AG04450 (cell line): Measurements from ENCODE around the gene DYRK4. TPM values are rescaled to one million over a fixed set of nuclear protein-coding genes. Genes with fewer than 3 reads are reported as not detected.

Experiments used
- CTCF ChIA-PET: fragments of 300-600, 350-600 bp; formaldehyde crosslinking; extraction: SDS; loops from one replicate; lab custom pipeline; 2022; ENCODE audit warnings: antibody characterized with exemption, inconsistent platforms; lab: Charles Lee
- POLR2A ChIA-PET: fragments of 350-600 bp; formaldehyde crosslinking; extraction: SDS; loops from one replicate; lab custom pipeline; 2021; ENCODE audit warnings: antibody characterized with exemption, inconsistent platforms; lab: Yijun Ruan, JAX
- DNase-seq: peaks from one replicate; pipeline ENCODE4 v3.0.0-alpha.2; 2011; ENCODE audit warnings: low read depth, low spot score
- H3K27ac ChIP-seq: one replicate; pipeline ENCODE4 v1.5.1; 2012; ENCODE audit warnings: low read depth, low read length, control low read depth
- H3K27me3 ChIP-seq: one replicate; pipeline ENCODE4 v1.6.0; 2012; ENCODE audit warnings: low read length; ENCODE audit not compliant: control insufficient read depth, insufficient read depth
- H3K4me3 ChIP-seq: 2 replicates; pipeline ENCODE4 v1.5.1; 2011; ENCODE audit warnings: mild to moderate bottlenecking, low read depth, low read length, control low read depth
- H3K9me3 ChIP-seq: 2 replicates; pipeline ENCODE4 v1.5.1; 2012; ENCODE audit warnings: low read length; ENCODE audit not compliant: control insufficient read depth, insufficient read depth
- polyA plus RNA-seq: library from polyadenylated mRNA; depleted of rRNA; stranded (reverse); fragments of >200 nt; gene quantifications from 2 replicates; pipeline ENCODE4 v1.2.3, GENCODE V29; 2011
- TF ChIP-seq, protein P1 (sequence below): IDR thresholded peaks from 2 replicates; pipeline ENCODE4 v1.5.1; 2011; ENCODE audit warnings: low read depth, low read length, control low read depth, inconsistent platforms

Gene DYRK4
- polyA plus RNA-seq, 1 experiment: 71.9 TPM

DNA sequence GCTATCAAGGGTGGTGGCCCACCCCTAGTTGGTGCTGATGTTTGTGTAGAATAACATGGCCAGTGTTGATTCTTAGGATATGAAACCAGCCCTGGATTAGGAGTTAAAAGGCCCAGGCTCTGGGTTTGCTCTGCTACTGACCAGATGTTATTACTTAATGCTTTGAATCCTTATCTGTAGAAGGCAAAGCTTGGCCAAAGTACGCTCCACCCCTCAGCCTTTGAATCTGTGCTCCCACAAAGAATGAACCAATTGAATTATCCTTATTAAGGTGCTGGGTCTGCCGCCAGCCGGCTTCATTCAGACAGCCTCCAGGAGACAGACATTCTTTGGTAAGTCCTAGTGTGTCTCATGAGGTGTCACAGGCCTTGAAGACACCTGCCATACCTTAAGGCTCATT, 45.0 kb downstream of the DYRK4 start:
- CTCF ChIA-PET: no interaction called here
- no peak for DNase-seq

DNA sequence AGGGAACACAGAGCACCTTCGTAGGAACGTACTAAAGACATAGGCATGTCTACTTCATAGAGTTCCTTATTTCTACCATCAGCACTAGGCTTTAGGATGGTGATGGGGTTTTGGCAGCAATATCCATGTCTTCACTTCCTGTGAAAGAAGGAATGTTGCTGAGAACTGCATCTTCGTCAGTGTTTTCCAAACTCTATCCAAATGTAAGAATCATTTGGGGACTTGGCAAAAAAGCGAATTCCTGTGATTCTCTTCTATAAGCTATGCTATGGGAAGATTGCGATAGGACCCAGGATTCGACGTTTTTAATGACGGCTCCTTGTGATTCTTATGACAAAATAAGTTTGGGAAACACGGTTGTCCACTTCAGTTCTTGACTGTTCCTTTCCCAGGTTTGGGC, 47.1 kb downstream of the DYRK4 start:
- no peak overlapping the region for H3K27ac ChIP-seq
- no peak for DNase-seq
- CTCF ChIA-PET: interaction anchor here (1.0 kb wide), 1 partner anchor 47 kb away, joined by 3 read pairs; no protein-coding TSS in a partner anchor
- TF ChIP-seq, protein P1, sequence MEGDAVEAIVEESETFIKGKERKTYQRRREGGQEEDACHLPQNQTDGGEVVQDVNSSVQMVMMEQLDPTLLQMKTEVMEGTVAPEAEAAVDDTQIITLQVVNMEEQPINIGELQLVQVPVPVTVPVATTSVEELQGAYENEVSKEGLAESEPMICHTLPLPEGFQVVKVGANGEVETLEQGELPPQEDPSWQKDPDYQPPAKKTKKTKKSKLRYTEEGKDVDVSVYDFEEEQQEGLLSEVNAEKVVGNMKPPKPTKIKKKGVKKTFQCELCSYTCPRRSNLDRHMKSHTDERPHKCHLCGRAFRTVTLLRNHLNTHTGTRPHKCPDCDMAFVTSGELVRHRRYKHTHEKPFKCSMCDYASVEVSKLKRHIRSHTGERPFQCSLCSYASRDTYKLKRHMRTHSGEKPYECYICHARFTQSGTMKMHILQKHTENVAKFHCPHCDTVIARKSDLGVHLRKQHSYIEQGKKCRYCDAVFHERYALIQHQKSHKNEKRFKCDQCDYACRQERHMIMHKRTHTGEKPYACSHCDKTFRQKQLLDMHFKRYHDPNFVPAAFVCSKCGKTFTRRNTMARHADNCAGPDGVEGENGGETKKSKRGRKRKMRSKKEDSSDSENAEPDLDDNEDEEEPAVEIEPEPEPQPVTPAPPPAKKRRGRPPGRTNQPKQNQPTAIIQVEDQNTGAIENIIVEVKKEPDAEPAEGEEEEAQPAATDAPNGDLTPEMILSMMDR: no peak
- POLR2A ChIA-PET: no interaction called here
- H3K9me3 ChIP-seq: no peaks in the 10 kb centered on the region
- no peak overlapping the region for H3K4me3 ChIP-seq
- no peaks in the 10 kb centered on the region for H3K27me3 ChIP-seq

More for the DNA sequence above, 45.0 kb downstream of the DYRK4 start:
- POLR2A ChIA-PET: no interaction called here
- Histone ChIP-seq H3K27me3 (peaks cover 4% of the 10 kb centered on the region), H3K9me3 (no peaks in the 10 kb centered on the region; the same call in 1 of the 2 replicates), H3K27ac (no peak overlapping the region), H3K4me3 (no peak overlapping the region)
- TF ChIP-seq, protein P1: no peak

DNA sequence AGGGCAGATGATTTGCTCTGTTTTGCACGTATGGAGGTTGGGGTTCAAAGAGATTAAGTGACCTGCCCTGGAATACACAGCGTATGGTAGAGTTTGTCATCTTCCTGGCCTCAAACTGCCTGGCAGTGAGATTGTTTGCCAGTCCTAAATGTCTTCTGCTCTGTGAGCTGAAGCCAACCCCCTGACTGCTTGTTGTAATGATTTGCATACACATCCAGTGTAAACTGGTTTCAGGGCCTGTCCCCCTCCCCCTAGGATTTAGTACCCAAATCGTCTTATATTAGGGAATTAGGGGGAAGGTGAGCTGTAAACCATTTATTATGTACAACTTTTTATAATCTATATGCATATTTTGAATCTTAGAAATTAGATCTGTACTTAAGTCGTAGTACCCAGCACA, 48.5 kb downstream of the DYRK4 start:
- no peaks in the 10 kb centered on the region for H3K27me3 ChIP-seq
- ChIA-PET CTCF (no interaction called here), POLR2A (no interaction called here)
- DNase-seq: no peak
- no peak overlapping the region for H3K27ac ChIP-seq
- H3K4me3 ChIP-seq: no peak overlapping the region
- TF ChIP-seq, protein P1: no peak
- no peaks in the 10 kb centered on the region for H3K9me3 ChIP-seq

DNA sequence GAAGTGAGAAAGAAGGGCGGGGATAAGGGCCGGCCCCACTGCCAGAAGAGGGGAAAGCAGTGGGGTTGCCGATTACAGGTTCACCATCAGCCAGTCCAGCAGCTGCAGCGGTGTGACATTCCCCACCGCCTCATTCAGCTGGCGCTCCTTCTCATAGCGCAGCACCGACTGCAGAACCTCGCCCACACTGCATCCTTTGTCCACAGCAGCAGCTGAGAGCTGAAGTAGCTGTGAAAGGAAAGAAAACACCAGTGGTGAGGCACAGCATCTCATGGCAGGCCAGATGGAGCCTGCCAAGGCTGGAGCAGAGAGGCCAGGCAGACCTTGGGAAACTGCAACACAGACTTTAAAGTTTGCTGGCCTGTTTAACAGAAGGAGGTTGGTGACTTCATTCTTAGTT, 53.7 kb downstream of the DYRK4 start:
- POLR2A ChIA-PET: no interaction called here
- Histone ChIP-seq H3K27ac (no peak overlapping the region), H3K4me3 (no peak overlapping the region), H3K27me3 (no peaks in the 10 kb centered on the region), H3K9me3 (no peaks in the 10 kb centered on the region)
- CTCF ChIA-PET: interaction anchor here (1.6 kb wide), 1 partner anchor 12 kb away, joined by 7 read pairs; no protein-coding TSS in a partner anchor
- DNase-seq: no peak
- TF ChIP-seq, protein P1: no peak

DNA sequence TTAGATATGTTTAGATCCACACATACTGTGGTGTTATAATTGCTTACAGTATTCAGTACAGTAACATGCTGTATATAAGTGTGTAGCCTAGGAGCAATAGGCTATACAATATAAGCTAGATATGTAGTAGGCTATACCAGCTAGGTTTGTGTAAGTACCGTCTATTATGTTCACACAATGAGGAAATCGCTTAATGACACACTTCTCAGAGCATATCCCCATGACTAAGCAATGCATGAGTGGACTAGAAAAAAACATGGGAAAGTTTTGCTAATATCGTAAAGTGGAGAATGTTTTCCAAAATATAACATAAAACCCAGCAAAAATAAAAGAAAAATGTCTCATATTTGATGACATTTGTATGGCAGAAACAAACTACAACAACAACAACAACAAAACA, 59.5 kb downstream of the DYRK4 start:
- H3K4me3 ChIP-seq: no peak overlapping the region
- no peaks in the 10 kb centered on the region for H3K27me3 ChIP-seq
- no peak overlapping the region for H3K27ac ChIP-seq
- H3K9me3 ChIP-seq: no peaks in the 10 kb centered on the region
- POLR2A ChIA-PET: no interaction called here
- TF ChIP-seq, protein P1: no peak
- CTCF ChIA-PET: interaction anchor here (3.1 kb wide), 1 partner anchor 16 kb away, joined by 15 read pairs; no protein-coding TSS in a partner anchor
- DNase-seq: no peak
